Endothelial cell of umbilical vein (primary cell): ENCODE results near the gene TLR6. TPM values are rescaled to one million over a fixed set of nuclear protein-coding genes. Genes with fewer than 3 reads are reported as not detected.

ENCODE experiments used
- BruUV-seq: library from RNA; stranded (reverse); fragments of 400-500 nt; replicated peaks from 2 replicates; lab custom pipeline; 2021; lab: Mats Ljungman, UMichigan
- CTCF ChIA-PET: fragments of 300-600, 350-600 bp; sonication (Branson Sonifier 250); formaldehyde crosslinking; loops from one replicate; lab custom pipeline; 2021; ENCODE audit warnings: antibody characterized with exemption, inconsistent platforms; lab: Charles Lee
- POLR2A ChIA-PET: fragments of 300-600, 350-600 bp; sonication (Branson Sonifier 250); formaldehyde crosslinking; loops from one replicate; lab custom pipeline; 2021; ENCODE audit warnings: antibody characterized with exemption, inconsistent platforms; lab: Charles Lee
- DNase-seq: peaks from one replicate; pipeline ENCODE4 v3.0.0-alpha.2; 2011; ENCODE audit warnings: low read depth, low spot score
- FAIRE-seq: peaks from 2 replicates; lab custom pipeline; 2011; peaks lifted over from hg19 to GRCh38; lab: Jason Lieb, UNC
- H2AFZ ChIP-seq: 2 replicates; pipeline ENCODE4 v1.6.0; 2012; ENCODE audit warnings: low read depth, low read length, control low read depth, inconsistent platforms
- H3K27ac ChIP-seq: 2 replicates; pipeline ENCODE4 v1.5.1; 2011; ENCODE audit warnings: low read depth, mild to moderate bottlenecking, control low read depth, low read length, moderate library complexity; ENCODE audit not compliant: insufficient read depth
- H3K27me3 ChIP-seq, 2 experiments: 2 replicates each; pipeline versions ENCODE4 v1.6.0 to v1.6.1; 2011; ENCODE audit warnings: low read length in 2 of 2, mixed read lengths in 1 of 2; ENCODE audit not compliant: control insufficient read depth in 2 of 2, insufficient read depth in 2 of 2
- H3K36me3 ChIP-seq, 2 experiments: 2 replicates in 1 of 2; 3 replicates in 1 of 2; pipeline ENCODE4 v1.5.1; 2011; ENCODE audit warnings: low read length in 2 of 2, mild to moderate bottlenecking in 1 of 2, moderate library complexity in 1 of 2; ENCODE audit not compliant: control insufficient read depth in 2 of 2, insufficient read depth in 2 of 2; ENCODE audit errors: extremely low read depth in 1 of 2
- H3K4me1 ChIP-seq: 3 replicates; pipeline ENCODE4 v1.5.1; 2011; ENCODE audit warnings: mild to moderate bottlenecking, low read length; ENCODE audit not compliant: control insufficient read depth, insufficient read depth; ENCODE audit errors: extremely low read depth
- H3K4me2 ChIP-seq: 2 replicates; pipeline ENCODE4 v1.6.1; 2011; ENCODE audit warnings: low read length, control low read depth, mixed read lengths; ENCODE audit not compliant: insufficient read depth
- H3K4me3 ChIP-seq, 3 experiments: fragments of 200-600 bp in 1 of 3; sonication (generic), shearing (Covaris generic) in 1 of 3; replicated peaks in 1 of 3; 2 replicates each; pipeline ENCODE4 v1.5.1; 2011 to 2016; ENCODE audit warnings: control low read depth in 3 of 3, low read length in 3 of 3, mild to moderate bottlenecking in 2 of 3, inconsistent platforms in 1 of 3, low read depth in 1 of 3, moderate library complexity in 1 of 3; ENCODE audit not compliant: insufficient read depth in 1 of 3
- H3K79me2 ChIP-seq: 2 replicates; pipeline ENCODE4 v1.6.0; 2012; ENCODE audit warnings: low read length, inconsistent platforms; ENCODE audit not compliant: control insufficient read depth, insufficient read depth
- H3K9ac ChIP-seq: replicated peaks from 2 replicates; pipeline ENCODE3; 2011; ENCODE audit warnings: low read length, control low read depth; ENCODE audit not compliant: insufficient read depth; ENCODE audit errors: extremely low read depth
- H3K9me1 ChIP-seq: replicated peaks from 3 replicates; pipeline ENCODE4 v1.6.0; 2011; ENCODE audit warnings: mild to moderate bottlenecking, low read length; ENCODE audit not compliant: control insufficient read depth, insufficient read depth; ENCODE audit errors: extremely low read depth
- H3K9me3 ChIP-seq: replicated peaks from 2 replicates; pipeline ENCODE4 v1.5.1; 2012; ENCODE audit warnings: low read length, inconsistent platforms; ENCODE audit not compliant: control insufficient read depth, insufficient read depth
- H4K20me1 ChIP-seq: replicated peaks from 2 replicates; pipeline ENCODE3; 2011; ENCODE audit warnings: mild to moderate bottlenecking, low read length; ENCODE audit not compliant: control insufficient read depth, insufficient read depth; ENCODE audit errors: extremely low read depth
- EZH2 ChIP-seq: IDR thresholded peaks from 2 replicates; pipeline ENCODE4 v1.6.1; 2012; ENCODE audit warnings: borderline replicate concordance, low read depth, mild to moderate bottlenecking, moderate library complexity, low read length, inconsistent platforms; ENCODE audit not compliant: severe bottlenecking
- FOS ChIP-seq: IDR thresholded peaks from 2 replicates; pipeline ENCODE4 v1.6.1; 2011; ENCODE audit warnings: mild to moderate bottlenecking, low read length, moderate library complexity, borderline replicate concordance; ENCODE audit not compliant: insufficient read depth
- GATA2 ChIP-seq: IDR thresholded peaks from 2 replicates; pipeline ENCODE4 v1.7.0; 2011; ENCODE audit warnings: low read depth, mild to moderate bottlenecking, moderate library complexity, mixed read lengths, low read length; ENCODE audit not compliant: insufficient read length, insufficient read depth
- JUN ChIP-seq: IDR thresholded peaks from 2 replicates; pipeline ENCODE4 v1.6.1; 2011; ENCODE audit warnings: borderline replicate concordance, low read depth; ENCODE audit not compliant: insufficient read length, insufficient read depth
- MAX ChIP-seq: IDR thresholded peaks from 2 replicates; pipeline ENCODE4 v1.6.1; 2011; ENCODE audit not compliant: insufficient read depth, insufficient read length
- MYC ChIP-seq: IDR thresholded peaks from one replicate; pipeline ENCODE4 v1.6.1; 2011; ENCODE audit warnings: mild to moderate bottlenecking, low read depth, low read length
- POLR2A ChIP-seq: IDR thresholded peaks from 2 replicates; pipeline ENCODE4 v1.6.1; 2012; ENCODE audit warnings: low read depth, mild to moderate bottlenecking, control low read depth, low read length
- POLR2AphosphoS5 ChIP-seq: IDR thresholded peaks from 2 replicates; pipeline ENCODE4 v1.6.1; 2012; ENCODE audit warnings: low read depth, mild to moderate bottlenecking, control low read depth, low read length, moderate library complexity; ENCODE audit not compliant: insufficient read depth
- dilution Hi-C: fragments of 300-500 bp; cut with MboI; formaldehyde crosslinking; loops from one replicate; pipeline ENCODE4 v1.15.0; 2019; ENCODE audit warnings: low sequenced_read_pairs; ENCODE audit not compliant: extremely low pct_ligation_motif_present
- intact Hi-C: fragments of 100-400 bp; cut with micrococcal nuclease; formaldehyde crosslinking; loops from one replicate; pipeline ENCODE4 v1.10.0; 2022
- polyA plus RNA-seq, 4 experiments: library from polyadenylated mRNA; depleted of rRNA in 3 of 4; stranded (reverse) in 3 of 4; unstranded in 1 of 4; fragments of >200 nt; gene quantifications; 2 replicates each; pipeline versions ENCODE4 v1.2.1 to v1.2.3, GENCODE V29; 2011 to 2012; ENCODE audit warnings: missing spikeins in 1 of 4
- total RNA-seq: library from RNA; stranded (reverse); gene quantifications from 2 replicates; pipeline ENCODE4 v1.2.3, GENCODE V29; 2021
- TF ChIP-seq, protein P1 (sequence below), 2 donors: IDR thresholded peaks; 1 replicate in 1 of 2; 2 replicates in 1 of 2; pipeline ENCODE4 v1.5.1; 2011; ENCODE audit warnings: low read length in 2 of 2, mild to moderate bottlenecking in 2 of 2, moderate library complexity in 2 of 2, control low read depth in 1 of 2, inconsistent platforms in 1 of 2, low read depth in 1 of 2; ENCODE audit not compliant: insufficient read depth in 1 of 2; ENCODE audit errors: extremely low read depth in 1 of 2

Gene TLR6
- total and polyA plus RNA-seq, 2 donors (not counting 3 experiments of a cell fraction or from before 2014, with no cell fraction given), result 0.19 to 1.7 TPM

GRCh38 chr4:38787693-38788092 lies 68.9 kb downstream of the TLR6 start:
- CTCF ChIA-PET, result no interaction called here
- no peaks in the 10 kb centered on the region for H4K20me1 ChIP-seq

GRCh38 chr4:38785901-38786402 lies 70.7 kb downstream of the TLR6 start:
- CTCF ChIA-PET, result interaction anchor here (2.5 kb wide), 1 partner anchor 26 kb away, joined by 14 read pairs; no protein-coding TSS in a partner anchor
- dilution Hi-C loops, result no loop called here
- no peak for DNase-seq

More at GRCh38 chr4:38787693-38788092, 68.9 kb downstream of the TLR6 start:
- H3K36me3 ChIP-seq, result no peaks in the 10 kb centered on the region
- BruUV-seq, result no TSS peak
- no peaks in the 10 kb centered on the region for H3K9me3 ChIP-seq
- H3K9me1 ChIP-seq, result no peaks in the 10 kb centered on the region
- FAIRE-seq (no peak), DNase-seq (no peak)
- intact Hi-C loops (no loop called here), dilution Hi-C loops (no loop called here)
- H3K79me2 ChIP-seq, result no peaks in the 10 kb centered on the region
- POLR2A ChIA-PET, result no interaction called here
- no peak overlapping the region for H3K4me3 ChIP-seq
- H3K4me1 ChIP-seq, result no peaks in the 10 kb centered on the region
- no peak overlapping the region for H2AFZ ChIP-seq
- no peak overlapping the region for H3K27ac ChIP-seq
- H3K4me2 ChIP-seq, result no peak overlapping the region
- H3K9ac ChIP-seq, result no peak overlapping the region
- no peaks in the 10 kb centered on the region for H3K27me3 ChIP-seq
- TF ChIP-seq MAX (no peak), POLR2AphosphoS5 (no peak)

More at GRCh38 chr4:38785901-38786402, 70.7 kb downstream of the TLR6 start:
- Histone ChIP-seq H3K27ac (no peak overlapping the region), H3K27me3 (no peaks in the 10 kb centered on the region), H4K20me1 (no peaks in the 10 kb centered on the region), H3K9me3 (no peaks in the 10 kb centered on the region), H3K4me3 (no peak overlapping the region), H3K79me2 (no peaks in the 10 kb centered on the region), H3K4me2 (no peak overlapping the region), H3K9ac (no peak overlapping the region), H3K9me1 (no peaks in the 10 kb centered on the region), H3K36me3 (no peaks in the 10 kb centered on the region), H3K4me1 (no peaks in the 10 kb centered on the region), H2AFZ (no peak overlapping the region)
- intact Hi-C loops, result no loop called here
- no peak for FAIRE-seq
- BruUV-seq, result no TSS peak
- POLR2A ChIA-PET, result no interaction called here
- no peak for TF ChIP-seq FOS
- no peak for TF ChIP-seq JUN
- TF ChIP-seq, protein P1, sequence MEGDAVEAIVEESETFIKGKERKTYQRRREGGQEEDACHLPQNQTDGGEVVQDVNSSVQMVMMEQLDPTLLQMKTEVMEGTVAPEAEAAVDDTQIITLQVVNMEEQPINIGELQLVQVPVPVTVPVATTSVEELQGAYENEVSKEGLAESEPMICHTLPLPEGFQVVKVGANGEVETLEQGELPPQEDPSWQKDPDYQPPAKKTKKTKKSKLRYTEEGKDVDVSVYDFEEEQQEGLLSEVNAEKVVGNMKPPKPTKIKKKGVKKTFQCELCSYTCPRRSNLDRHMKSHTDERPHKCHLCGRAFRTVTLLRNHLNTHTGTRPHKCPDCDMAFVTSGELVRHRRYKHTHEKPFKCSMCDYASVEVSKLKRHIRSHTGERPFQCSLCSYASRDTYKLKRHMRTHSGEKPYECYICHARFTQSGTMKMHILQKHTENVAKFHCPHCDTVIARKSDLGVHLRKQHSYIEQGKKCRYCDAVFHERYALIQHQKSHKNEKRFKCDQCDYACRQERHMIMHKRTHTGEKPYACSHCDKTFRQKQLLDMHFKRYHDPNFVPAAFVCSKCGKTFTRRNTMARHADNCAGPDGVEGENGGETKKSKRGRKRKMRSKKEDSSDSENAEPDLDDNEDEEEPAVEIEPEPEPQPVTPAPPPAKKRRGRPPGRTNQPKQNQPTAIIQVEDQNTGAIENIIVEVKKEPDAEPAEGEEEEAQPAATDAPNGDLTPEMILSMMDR (IDR thresholded peaks at IDR 0.05; ENCODE audit: extremely low read depth in 1 of 2, insufficient read depth in 1 of 2, low read depth in 1 of 2, low read length in 2 of 2), result no peak
- TF ChIP-seq POLR2AphosphoS5, result no peak
- no peak for TF ChIP-seq EZH2
- no peak for TF ChIP-seq GATA2
- no peak for TF ChIP-seq MAX
- TF ChIP-seq MYC, result no peak
- TF ChIP-seq POLR2A, result no peak
